Jurkat, Clone E6-1 (cell line): ENCODE data around the gene NOS1AP.

ENCODE experiments used
- DNase-seq: peaks from one replicate; pipeline ENCODE4 v3.0.0-alpha.2; 2011; ENCODE audit warnings: low read depth, low spot score
- H3K4me3 ChIP-seq: 2 replicates; pipeline ENCODE4 v1.5.1; 2011; ENCODE audit warnings: mild to moderate bottlenecking, low read length, control low read depth, moderate library complexity

Gene NOS1AP

GRCh38 chr1:162083273-162083672 lies 13.8 kb downstream of the NOS1AP start:
- H3K4me3 ChIP-seq: no peak overlapping the region
- DNase-seq: no peak

- H3K4me3 ChIP-seq: no peak overlapping the region
These were observed 16.5 kb downstream of the NOS1AP start for GRCh38 chr1:162085991-162086390.

GRCh38 chr1:162087111-162087510 lies 17.6 kb downstream of the NOS1AP start:
- no peak for DNase-seq
- H3K4me3 ChIP-seq: no peak overlapping the region

More at GRCh38 chr1:162085991-162086390, 16.5 kb downstream of the NOS1AP start:
- no peak for DNase-seq

- H3K4me3 ChIP-seq: no peak overlapping the region
- no peak for DNase-seq
These were observed 18.1 kb downstream of the NOS1AP start for GRCh38 chr1:162087574-162087973.

DNA sequence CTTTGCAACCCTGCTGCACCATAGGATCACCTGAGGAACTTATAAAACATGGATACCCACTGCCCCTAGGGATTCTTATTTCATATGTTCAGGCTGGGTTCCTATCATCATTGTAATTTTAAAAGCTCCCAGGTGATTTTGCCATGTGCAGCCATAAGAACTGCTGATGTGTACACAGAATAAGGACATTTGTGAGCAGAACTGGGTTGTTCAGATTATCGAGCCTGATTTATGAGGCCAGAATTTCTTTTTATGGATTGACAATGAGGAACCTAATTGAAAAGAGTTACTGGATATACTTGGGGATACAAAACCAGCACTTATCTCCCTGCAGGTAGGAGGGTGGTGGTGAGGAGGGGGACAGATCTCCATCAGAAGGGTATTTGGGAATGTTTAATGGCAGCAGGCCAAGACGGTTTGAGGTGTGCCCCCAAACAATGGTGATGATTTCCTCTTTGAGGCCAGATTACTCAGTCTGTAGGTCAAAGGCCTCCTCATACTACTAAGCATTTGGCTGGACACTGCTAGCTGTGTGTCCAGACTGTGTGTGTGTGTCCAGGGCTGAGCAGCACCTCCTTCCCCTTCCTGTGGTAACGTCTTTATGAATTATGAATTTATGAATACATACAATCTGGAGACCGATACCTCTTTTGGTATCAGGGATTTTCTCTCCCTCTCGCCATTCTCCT lies 18.9 kb downstream of the NOS1AP start:
- H3K4me3 ChIP-seq: no peak overlapping the region
- DNase-seq: no peak

DNA sequence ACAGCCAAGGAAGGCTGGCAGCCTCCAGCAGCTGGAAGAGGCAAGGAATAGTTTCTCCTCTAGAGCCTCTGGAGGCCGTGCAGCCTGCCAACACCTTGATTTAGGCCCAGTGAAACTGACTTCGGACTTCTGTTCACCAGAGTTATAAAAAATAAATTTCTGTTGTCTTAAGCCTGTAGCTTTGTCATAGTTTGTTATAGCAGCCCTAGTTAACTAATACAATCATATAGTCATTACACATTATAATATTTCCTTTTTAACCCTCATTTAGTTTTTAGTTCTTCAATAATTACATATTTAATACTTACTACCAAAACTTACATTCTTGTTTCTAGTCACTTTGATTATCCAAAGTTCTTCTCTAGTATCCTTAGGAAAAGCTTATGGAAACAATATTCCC lies 20.3 kb downstream of the NOS1AP start:
- no peak overlapping the region for H3K4me3 ChIP-seq
- DNase-seq: no peak

DNA sequence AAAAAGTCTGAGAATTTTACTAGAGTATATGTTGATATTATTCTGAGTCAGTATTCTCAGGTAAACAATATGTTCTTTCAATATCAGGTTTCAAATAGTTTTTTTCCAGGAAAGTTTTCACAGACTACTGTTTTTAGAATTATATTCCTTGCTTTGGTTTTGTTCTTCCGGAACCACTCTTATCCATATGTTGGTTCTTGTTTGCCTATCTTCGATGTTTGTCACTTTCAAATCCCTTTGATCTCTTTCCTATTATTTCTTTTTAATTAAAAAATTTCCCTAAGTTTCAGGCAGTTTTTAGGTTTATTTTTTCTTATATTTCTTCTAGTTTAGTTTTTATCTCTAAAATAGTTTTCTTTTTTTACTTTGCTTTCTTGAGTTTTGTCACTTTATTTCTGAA lies 20.9 kb downstream of the NOS1AP start:
- no peak overlapping the region for H3K4me3 ChIP-seq
- no peak for DNase-seq

GRCh38 chr1:162091681-162092524 lies 22.4 kb downstream of the NOS1AP start:
- no peak overlapping the region for H3K4me3 ChIP-seq
- DNase-seq: no peak

- no peak for DNase-seq
These were observed 23.6 kb downstream of the NOS1AP start for GRCh38 chr1:162093095-162093494.

DNA sequence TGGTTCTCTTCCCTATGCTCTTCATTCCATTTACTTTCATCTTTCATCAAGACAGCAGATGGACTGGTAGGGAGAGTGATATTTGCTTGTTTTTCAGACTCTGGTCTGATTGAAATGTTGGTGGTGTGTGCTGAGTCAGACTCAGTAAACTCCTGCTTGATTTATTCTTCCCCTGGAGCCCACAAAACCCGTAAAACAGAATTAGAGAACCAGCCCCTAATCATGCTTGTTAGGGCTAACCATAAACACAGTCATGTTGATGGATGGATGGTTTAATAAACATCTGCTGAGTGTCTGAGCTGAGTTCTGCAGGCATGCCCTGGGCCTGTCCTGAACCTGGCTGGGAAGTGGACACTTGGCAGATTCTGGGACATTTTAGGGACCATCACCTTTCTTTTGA lies 24.8 kb downstream of the NOS1AP start:
- no peak for DNase-seq
- H3K4me3 ChIP-seq: no peak overlapping the region

More at GRCh38 chr1:162093095-162093494, 23.6 kb downstream of the NOS1AP start:
- no peak overlapping the region for H3K4me3 ChIP-seq

DNA sequence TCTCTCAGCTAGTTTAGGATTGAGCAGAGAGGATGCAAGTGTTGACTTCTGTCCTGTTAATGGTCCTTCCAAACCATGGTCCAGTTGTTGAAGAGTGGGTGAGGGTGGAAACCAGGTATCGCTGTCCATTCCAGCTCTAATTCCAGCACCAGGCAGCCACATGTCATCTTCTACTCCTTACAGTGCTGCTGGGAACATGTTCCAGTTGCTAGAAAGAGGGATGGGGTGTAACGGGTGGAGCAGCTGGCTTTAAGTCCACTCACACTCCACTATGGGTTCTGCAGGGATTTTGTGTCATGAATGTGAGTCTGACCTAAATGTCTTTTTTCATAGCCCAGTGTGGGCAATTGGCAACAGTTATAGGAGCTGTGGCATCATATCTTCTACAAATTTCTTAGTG lies 25.2 kb downstream of the NOS1AP start:
- DNase-seq: no peak
- no peak overlapping the region for H3K4me3 ChIP-seq

GRCh38 chr1:162107911-162108310 lies 38.4 kb downstream of the NOS1AP start:
- no peak overlapping the region for H3K4me3 ChIP-seq
- DNase-seq: no peak

GRCh38 chr1:162108426-162108825 lies 38.9 kb downstream of the NOS1AP start:
- H3K4me3 ChIP-seq: no peak overlapping the region
- DNase-seq: no peak

DNA sequence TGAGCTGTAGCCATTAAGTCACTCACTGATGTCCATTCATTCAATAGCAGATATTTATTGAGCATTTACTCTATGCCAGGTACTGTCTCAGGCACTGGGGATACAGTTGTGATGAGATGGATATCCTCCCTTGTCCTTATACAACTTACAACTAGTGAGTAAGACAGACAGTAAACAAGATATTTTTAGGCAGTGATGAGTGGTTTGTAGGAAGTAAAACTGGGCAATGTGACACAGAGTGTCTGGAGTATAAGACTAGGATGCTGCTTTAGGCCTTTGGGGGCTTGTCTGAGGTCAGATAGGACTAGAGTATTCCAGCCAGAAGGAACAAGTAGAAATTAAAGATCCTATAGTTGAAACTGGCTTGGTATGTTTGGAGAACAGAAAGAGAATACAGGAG lies 41.4 kb downstream of the NOS1AP start:
- no peak overlapping the region for H3K4me3 ChIP-seq
- DNase-seq: no peak

DNA sequence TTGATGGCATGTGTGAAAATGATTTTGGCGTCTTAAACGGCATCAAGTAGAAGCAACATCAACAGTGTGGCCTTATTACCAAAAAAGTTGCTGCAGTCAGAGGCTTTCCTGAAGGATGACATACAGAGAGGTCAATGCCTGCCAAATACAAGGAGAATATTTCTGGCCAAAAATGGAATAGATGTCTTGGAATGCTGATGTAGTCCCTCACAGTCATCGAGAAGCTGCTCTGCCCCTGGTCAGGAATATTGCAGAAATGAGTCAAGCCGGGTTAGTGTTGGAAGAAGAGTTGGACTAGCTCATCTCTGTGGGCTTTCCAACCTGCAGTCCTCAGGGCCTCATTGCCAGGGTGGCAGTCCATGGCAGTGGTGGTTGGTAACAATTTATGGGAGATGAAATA lies 42.1 kb downstream of the NOS1AP start:
- no peak for DNase-seq
- H3K4me3 ChIP-seq: no peak overlapping the region

DNA sequence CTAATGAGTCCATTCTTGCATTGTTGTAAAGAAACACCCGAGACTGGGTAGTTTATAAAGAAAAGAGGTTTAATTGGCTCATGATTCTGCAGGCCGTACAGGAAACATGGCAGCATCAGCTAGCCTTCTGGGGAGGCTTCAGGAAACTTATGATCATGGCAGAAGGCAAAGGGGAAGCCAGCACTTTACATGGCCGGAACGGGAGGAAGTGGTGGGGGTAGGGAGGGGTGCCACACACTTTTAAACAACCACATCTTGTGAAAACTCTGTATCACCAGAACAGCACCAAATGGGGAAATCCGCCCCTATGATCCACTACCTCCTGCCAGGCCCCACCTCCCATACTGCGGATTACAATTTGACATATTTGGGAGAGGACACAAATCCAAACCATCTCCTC lies 43.9 kb downstream of the NOS1AP start:
- DNase-seq: no peak
- no peak overlapping the region for H3K4me3 ChIP-seq

GRCh38 chr1:162117039-162117774 lies 47.7 kb downstream of the NOS1AP start:
- DNase-seq: no peak
- H3K4me3 ChIP-seq: no peak overlapping the region

GRCh38 chr1:162118063-162118462 lies 48.6 kb downstream of the NOS1AP start:
- H3K4me3 ChIP-seq: no peak overlapping the region
- no peak for DNase-seq

GRCh38 chr1:162128693-162129356 lies 59.3 kb downstream of the NOS1AP start:
- DNase-seq: no peak
- no peak overlapping the region for H3K4me3 ChIP-seq
